A673 (cell line): ENCODE data around the gene CERS6.

Experiments used
- EZH2 ChIP-seq: fragments of 200-600 bp; sonication (generic); IDR thresholded peaks from 2 replicates; pipeline ENCODE4 v1.6.1; 2017; ENCODE audit warnings: borderline replicate concordance, low read depth, mild to moderate bottlenecking, mixed read lengths, antibody characterized with exemption, low read length; ENCODE audit not compliant: poor library complexity, severe bottlenecking
- TF ChIP-seq, protein P1 (sequence below): fragments of 300-800, 200-600 bp; sonication (generic); conservative IDR thresholded peaks from 2 replicates; pipeline ENCODE4 v1.5.1; 2017; ENCODE audit warnings: low read depth, mild to moderate bottlenecking, antibody characterized with exemption, low read length, moderate library complexity, mixed read lengths

DNA sequence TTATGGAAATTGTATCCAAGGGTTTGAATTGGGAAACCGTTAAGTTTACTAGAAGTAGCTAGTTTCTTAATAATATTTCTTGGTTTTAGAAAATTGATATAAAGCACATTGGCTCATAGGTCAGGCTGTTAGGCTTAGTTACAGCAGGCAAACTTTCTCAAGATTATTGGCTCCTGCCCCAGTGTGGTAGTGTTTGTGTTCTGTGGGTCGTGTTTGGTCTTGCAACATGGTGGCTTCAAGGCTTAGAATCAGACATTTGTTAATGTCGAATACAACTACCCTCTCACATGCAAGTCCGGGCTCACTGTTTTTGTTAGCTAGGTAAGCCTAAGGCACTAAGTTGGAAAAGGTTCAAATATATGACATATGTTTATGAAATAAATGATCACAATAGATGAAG lies 19.6 kb downstream of the CERS6 start:
- TF ChIP-seq, protein P1, sequence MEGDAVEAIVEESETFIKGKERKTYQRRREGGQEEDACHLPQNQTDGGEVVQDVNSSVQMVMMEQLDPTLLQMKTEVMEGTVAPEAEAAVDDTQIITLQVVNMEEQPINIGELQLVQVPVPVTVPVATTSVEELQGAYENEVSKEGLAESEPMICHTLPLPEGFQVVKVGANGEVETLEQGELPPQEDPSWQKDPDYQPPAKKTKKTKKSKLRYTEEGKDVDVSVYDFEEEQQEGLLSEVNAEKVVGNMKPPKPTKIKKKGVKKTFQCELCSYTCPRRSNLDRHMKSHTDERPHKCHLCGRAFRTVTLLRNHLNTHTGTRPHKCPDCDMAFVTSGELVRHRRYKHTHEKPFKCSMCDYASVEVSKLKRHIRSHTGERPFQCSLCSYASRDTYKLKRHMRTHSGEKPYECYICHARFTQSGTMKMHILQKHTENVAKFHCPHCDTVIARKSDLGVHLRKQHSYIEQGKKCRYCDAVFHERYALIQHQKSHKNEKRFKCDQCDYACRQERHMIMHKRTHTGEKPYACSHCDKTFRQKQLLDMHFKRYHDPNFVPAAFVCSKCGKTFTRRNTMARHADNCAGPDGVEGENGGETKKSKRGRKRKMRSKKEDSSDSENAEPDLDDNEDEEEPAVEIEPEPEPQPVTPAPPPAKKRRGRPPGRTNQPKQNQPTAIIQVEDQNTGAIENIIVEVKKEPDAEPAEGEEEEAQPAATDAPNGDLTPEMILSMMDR: no peak
- no peak for TF ChIP-seq EZH2
